HepG2 (cell line): ENCODE data around the gene SNAP25. TPM values are rescaled to one million over a fixed set of nuclear protein-coding genes. Genes with fewer than 3 reads are reported as not detected.

Source experiments
- ATAC-seq: fragments of 200-7000 bp; cut with Tn5 transposase; 3 replicates; pipeline ENCODE4 v1.9.1; 2020; ENCODE audit warnings: mild to moderate bottlenecking, moderate library complexity
- BruUV-seq: library from RNA; stranded (reverse); fragments of 400-500 nt; replicated peaks from 2 replicates; lab custom pipeline; 2021; lab: Mats Ljungman, UMichigan
- CTCF ChIA-PET: fragments of 300-600 bp; formaldehyde crosslinking; extraction: SDS; loops from one replicate; lab custom pipeline; 2021; ENCODE audit warnings: low total read pairs, inconsistent platforms, low intra/inter-chr PET ratio; lab: Yijun Ruan, JAX
- POLR2A ChIA-PET: fragments of 350-600 bp; sonication (Branson Sonifier 250); formaldehyde crosslinking; loops from one replicate; lab custom pipeline; 2020; ENCODE audit warnings: antibody characterized with exemption, inconsistent platforms; lab: Yijun Ruan, JAX
- DNase-seq: peaks from one replicate; pipeline ENCODE4 v3.0.0-alpha.2; 2015; ENCODE audit warnings: low spot score
- FAIRE-seq: peaks from 3 replicates; lab custom pipeline; 2011; peaks lifted over from hg19 to GRCh38; lab: Jason Lieb, UNC
- H2AFZ ChIP-seq: one replicate; pipeline ENCODE4 v1.6.1; 2011; ENCODE audit warnings: low read length, inconsistent platforms
- H3K27ac ChIP-seq: fragments of 300-600 bp; 3 replicates; pipeline ENCODE4 v1.8.0; 2011; ENCODE audit warnings: mixed run types, mild to moderate bottlenecking, mixed read lengths, low read length, inconsistent platforms; ENCODE audit not compliant: insufficient read depth; ENCODE audit errors: extremely low read length
- H3K27me3 ChIP-seq, 2 experiments: fragments of 200-600 bp in 1 of 2; 2 replicates in 1 of 2; 3 replicates in 1 of 2; pipeline versions ENCODE4 v1.6.0 to v1.8.0; 2011; ENCODE audit warnings: low read length in 2 of 2, mild to moderate bottlenecking in 2 of 2, moderate library complexity in 2 of 2, inconsistent platforms in 1 of 2; ENCODE audit not compliant: insufficient read depth in 2 of 2, control insufficient read depth in 1 of 2
- H3K36me3 ChIP-seq, 2 experiments: fragments of 200-600 bp in 1 of 2; replicated peaks in 1 of 2; 2 replicates in 1 of 2; 3 replicates in 1 of 2; pipeline versions ENCODE4 v1.5.1 to v1.8.0; 2011; ENCODE audit warnings: low read length in 2 of 2, inconsistent platforms in 1 of 2; ENCODE audit not compliant: insufficient read depth in 2 of 2, control insufficient read depth in 1 of 2
- H3K4me1 ChIP-seq: 2 replicates; pipeline ENCODE4 v1.5.1; 2012; ENCODE audit warnings: low read length, inconsistent platforms; ENCODE audit not compliant: insufficient read depth
- H3K4me2 ChIP-seq: 2 replicates; pipeline ENCODE4 v1.6.0; 2011; ENCODE audit warnings: low read depth, low read length, inconsistent platforms
- H3K4me3 ChIP-seq, 3 experiments: fragments of 200-600 bp in 1 of 3; sonication (generic), shearing (Covaris generic) in 1 of 3; replicated peaks in 1 of 3; 2 replicates each; pipeline ENCODE4 v1.5.1; 2011 to 2016; ENCODE audit warnings: low read length in 3 of 3, inconsistent platforms in 2 of 3, low read depth in 2 of 3, mild to moderate bottlenecking in 2 of 3, control low read depth in 1 of 3, mixed read lengths in 1 of 3; ENCODE audit not compliant: insufficient read depth in 1 of 3
- H3K79me2 ChIP-seq: one replicate; pipeline ENCODE4 v1.6.1; 2011; ENCODE audit warnings: low read length, inconsistent platforms; ENCODE audit not compliant: insufficient read depth
- H3K9ac ChIP-seq: 2 replicates; pipeline ENCODE4 v1.6.0; 2011; ENCODE audit warnings: mild to moderate bottlenecking, low read depth, low read length, inconsistent platforms; ENCODE audit not compliant: insufficient read depth
- H3K9me3 ChIP-seq: 2 replicates; pipeline ENCODE4 v1.5.1; 2012; ENCODE audit warnings: mild to moderate bottlenecking, low read length
- H4K20me1 ChIP-seq: 2 replicates; pipeline ENCODE4 v1.6.0; 2011; ENCODE audit warnings: inconsistent platforms, mild to moderate bottlenecking, low read length, moderate library complexity; ENCODE audit not compliant: insufficient read depth
- ARID4A ChIP-seq: sonication (generic); formaldehyde crosslinking; IDR thresholded peaks from 2 replicates; pipeline ENCODE4 v1.5.0; 2020; ENCODE audit warnings: mild to moderate bottlenecking, missing genetic modification reagents, borderline replicate concordance
- ATAD3A ChIP-seq: sonication (generic); formaldehyde crosslinking; IDR thresholded peaks from 2 replicates; pipeline ENCODE4 v1.4.0; 2020; ENCODE audit warnings: missing genetic modification reagents
- ATF3 ChIP-seq: sonication (generic); formaldehyde crosslinking; IDR thresholded peaks from 2 replicates; pipeline ENCODE4 v1.4.0; 2020; ENCODE audit warnings: missing genetic modification reagents
- GPN1 ChIP-seq: sonication (generic); formaldehyde crosslinking; IDR thresholded peaks from 2 replicates; pipeline ENCODE4 v1.5.1; 2020; ENCODE audit warnings: missing genetic modification reagents, borderline replicate concordance
- MTA1 ChIP-seq: sonication (generic); formaldehyde crosslinking; IDR thresholded peaks from 2 replicates; pipeline ENCODE4 v1.4.0; 2020; ENCODE audit warnings: missing genetic modification reagents, mild to moderate bottlenecking, borderline replicate concordance
- MXD4 ChIP-seq: IDR thresholded peaks from 2 replicates; pipeline ENCODE4 v1.6.1; 2016; ENCODE audit warnings: mild to moderate bottlenecking, missing biosample characterization, missing genetic modification reagents
- PRPF4 ChIP-seq: fragments of 200-400 bp; formaldehyde crosslinking; IDR thresholded peaks from 2 replicates; pipeline ENCODE4 v1.6.1; 2016; ENCODE audit warnings: low read length, low read depth; ENCODE audit not compliant: poor library complexity, severe bottlenecking
- RORA ChIP-seq: sonication (generic); formaldehyde crosslinking; IDR thresholded peaks from 2 replicates; pipeline ENCODE4 v1.5.0; 2020; ENCODE audit warnings: mild to moderate bottlenecking, missing genetic modification reagents, moderate library complexity
- TP53 ChIP-seq: sonication (generic); formaldehyde crosslinking; conservative IDR thresholded peaks from 2 replicates; pipeline ENCODE4 v1.4.0; 2020; ENCODE audit warnings: missing genetic modification reagents
- ZBTB1 ChIP-seq: sonication (generic); formaldehyde crosslinking; IDR thresholded peaks from 2 replicates; pipeline ENCODE4 v1.4.0; 2020; ENCODE audit warnings: missing genetic modification reagents, borderline replicate concordance
- ZBTB46 ChIP-seq: sonication (generic); formaldehyde crosslinking; IDR thresholded peaks from 2 replicates; pipeline ENCODE4 v1.4.0; 2020; ENCODE audit warnings: mild to moderate bottlenecking, missing genetic modification reagents, borderline replicate concordance
- ZNF230 ChIP-seq: sonication (generic); formaldehyde crosslinking; IDR thresholded peaks from 2 replicates; pipeline ENCODE4 v1.4.0; 2020; ENCODE audit warnings: mild to moderate bottlenecking, missing genetic modification reagents
- ZNF546 ChIP-seq: sonication (generic); formaldehyde crosslinking; conservative IDR thresholded peaks from 2 replicates; pipeline ENCODE4 v1.8.1; 2023; ENCODE audit warnings: mild to moderate bottlenecking, missing genetic modification reagents
- ZNF550 ChIP-seq: sonication (generic); formaldehyde crosslinking; IDR thresholded peaks from 2 replicates; pipeline ENCODE4 v1.4.0; 2020; ENCODE audit warnings: mild to moderate bottlenecking, missing genetic modification reagents, borderline replicate concordance
- ZNF567 ChIP-seq: sonication (generic); formaldehyde crosslinking; IDR thresholded peaks from 2 replicates; pipeline ENCODE4 v1.8.1; 2023; ENCODE audit warnings: mild to moderate bottlenecking, missing genetic modification reagents, borderline replicate concordance
- WGBS: methylation state at CpG from one replicate; pipeline ENCODE4 v1.1.6; 2017; ENCODE audit warnings: low lambda C conversion rate; 5-methylcytosine and 5-hydroxymethylcytosine counted together
- in situ Hi-C: cut with HindIII; loops from 2 replicates; pipeline ENCODE4 v1.10.0; 2017; ENCODE audit warnings: low pct_unique_long_range_greater_than_20kb; ENCODE audit not compliant: extremely low pct_ligation_motif_present
- intact Hi-C: fragments of 100-400 bp; cut with micrococcal nuclease; formaldehyde crosslinking; loops from one replicate; pipeline ENCODE4 v1.10.0; 2022; ENCODE audit not compliant: unreplicated experiment
- polyA plus RNA-seq, 8 experiments: library from polyadenylated mRNA; depleted of rRNA in 3 of 8; stranded (reverse) in 7 of 8; unstranded in 1 of 8; fragments of >200 nt; fragmentation: Illumina TruSeq in 4 of 8; extraction: Trizol in 4 of 8; gene quantifications; 2 replicates each; pipeline versions ENCODE4 v1.2.1 to v1.2.3, GENCODE V29; 2011 to 2016; ENCODE audit warnings: low read depth in 4 of 8, missing spikeins in 1 of 8, mixed read lengths in 1 of 8; ENCODE audit not compliant: insufficient read depth in 1 of 8
- total RNA-seq, 5 experiments: library from RNA; depleted of rRNA; stranded (reverse); fragments of >200 nt; fragmentation: Illumina TruSeq; extraction: Trizol; gene quantifications; 2 replicates each; pipeline ENCODE4 v1.2.3, GENCODE V29; 2016; ENCODE audit warnings: low read depth in 1 of 5

SNAP25 gene
- total and polyA plus RNA-seq, 2 of the 13 experiments (the other 11 are each of a cell fraction or from before 2014, with no cell fraction given): not detected

- TF ChIP-seq ATAD3A: no peak
- TF ChIP-seq ZNF230: no peak
- TF ChIP-seq GPN1 (CRISPR knock-in tag): no peak
- no peak for TF ChIP-seq ZNF546 (CRISPR knock-in tag)
- no peak for TF ChIP-seq ZNF567 (CRISPR knock-in tag)
- no peak for TF ChIP-seq ARID4A (CRISPR knock-in tag)
- TF ChIP-seq ATF3 (CRISPR knock-in tag): no peak
Measured at GRCh38 chr20:10247440-10247839, 28.8 kb downstream of the SNAP25 start (continued).

GRCh38 chr20:10249048-10249770, 30.6 kb downstream of the SNAP25 start:
- POLR2A ChIA-PET: interaction anchor here (1.3 kb wide), 1 partner anchor 9 kb away, joined by 3 read pairs; no protein-coding TSS in a partner anchor
- intact Hi-C loops: no loop called here
- no peak for FAIRE-seq
- Histone ChIP-seq H3K9ac (no peak overlapping the region), H4K20me1 (no peaks in the 10 kb centered on the region), H3K27me3 (peaks cover 0 to 3% of the 10 kb centered on the region in 2 experiments; a peak in 2 of 5 replicates), H3K4me3 (no peak overlapping the region), H3K4me1 (no peaks in the 10 kb centered on the region), H2AFZ (no peak overlapping the region), H3K4me2 (no peak overlapping the region), H3K9me3 (no peaks in the 10 kb centered on the region), H3K27ac (no peak overlapping the region), H3K79me2 (no peaks in the 10 kb centered on the region), H3K36me3 (no peaks in the 10 kb centered on the region)
- CTCF ChIA-PET: no interaction called here
- ATAC-seq: no peak
- in situ Hi-C loops: no loop called here
- no TSS peak for BruUV-seq
- TF ChIP-seq ZBTB46 (CRISPR knock-in tag) (no peak), ZBTB1 (CRISPR knock-in tag) (no peak), ZNF550 (CRISPR knock-in tag) (no peak), PRPF4 (no peak), MXD4 (CRISPR knock-in tag) (no peak), MTA1 (CRISPR knock-in tag) (no peak), RORA (CRISPR knock-in tag) (no peak), TP53 (CRISPR knock-in tag) (no peak)
- DNase-seq: no peak
- WGBS: 18% methylated on average over 6 of the region's 6 CpGs
